HK-2 (cell line): ENCODE results near the gene DOCK8.

ENCODE experiments used
- DNase-seq: peaks from one replicate; pipeline ENCODE4 v3.0.0-alpha.2; 2018; ENCODE audit not compliant: unreplicated experiment

Gene DOCK8

GRCh38 chr9:459491-460444 lies 245.1 kb downstream of the DOCK8 start:
- DNase-seq, result no peak

GRCh38 chr9:462121-462520 lies 247.5 kb downstream of the DOCK8 start:
- no peak for DNase-seq

GRCh38 chr9:462606-463005 lies 247.9 kb downstream of the DOCK8 start:
- DNase-seq, result no peak

- no peak for DNase-seq
Observed at GRCh38 chr9:463455-464171, 248.9 kb downstream of the DOCK8 start.

GRCh38 chr9:466747-467146 lies 252.1 kb downstream of the DOCK8 start:
- no peak for DNase-seq

- DNase-seq, result no peak
Observed at GRCh38 chr9:468766-469426, 254.2 kb downstream of the DOCK8 start.

GRCh38 chr9:469672-470551 lies 255.2 kb downstream of the DOCK8 start:
- DNase-seq, result peak; percentile 83

- no peak for DNase-seq
Observed at GRCh38 chr9:470552-471194, 256.0 kb downstream of the DOCK8 start.

- no peak for DNase-seq
Observed at GRCh38 chr9:471320-471719, 256.7 kb downstream of the DOCK8 start.

GRCh38 chr9:472479-473075 lies 257.9 kb downstream of the DOCK8 start:
- no peak for DNase-seq

- DNase-seq, result no peak
Observed at GRCh38 chr9:477193-477592, 262.5 kb downstream of the DOCK8 start.

GRCh38 chr9:479304-479970 lies 264.8 kb downstream of the DOCK8 start:
- DNase-seq, result peak; percentile 5

GRCh38 chr9:479971-480350 lies 265.3 kb downstream of the DOCK8 start:
- peak; percentile 10 for DNase-seq

GRCh38 chr9:482739-483138 lies 268.1 kb downstream of the DOCK8 start:
- no peak for DNase-seq

GRCh38 chr9:486156-486555 lies 271.5 kb downstream of the DOCK8 start:
- no peak for DNase-seq

- DNase-seq, result no peak
Observed at GRCh38 chr9:487429-487828, 272.8 kb downstream of the DOCK8 start.

GRCh38 chr9:488448-488847 lies 273.8 kb downstream of the DOCK8 start:
- no peak for DNase-seq

GRCh38 chr9:489198-490197 lies 274.8 kb downstream of the DOCK8 start:
- no peak for DNase-seq

GRCh38 chr9:494764-495163 lies 280.1 kb downstream of the DOCK8 start:
- no peak for DNase-seq
